GM23248 (cell line): ENCODE data around the gene SP9. TPM values are rescaled to one million over a fixed set of nuclear protein-coding genes. Genes with fewer than 3 reads are reported as not detected.

Experiments
- DNase-seq: peaks from one replicate; pipeline ENCODE4 v3.0.0-alpha.2; 2015
- H2AFZ ChIP-seq: fragments of 200-600 bp; sonication (generic); 2 replicates; pipeline ENCODE4 v1.6.1; 2016; ENCODE audit warnings: antibody characterized with exemption
- H3F3A ChIP-seq: fragments of 200-600 bp; sonication (generic); 2 replicates; pipeline ENCODE4 v1.6.1; 2016; ENCODE audit warnings: mild to moderate bottlenecking, antibody characterized with exemption, mixed run types; ENCODE audit not compliant: insufficient read depth
- H3K27ac ChIP-seq: fragments of 200-600 bp; sonication (generic); 2 replicates; pipeline ENCODE4 v1.5.1; 2016; ENCODE audit warnings: mild to moderate bottlenecking
- H3K27me3 ChIP-seq: fragments of 200-600 bp; sonication (generic); replicated peaks from 2 replicates; pipeline ENCODE4 v1.6.1; 2016; ENCODE audit warnings: mild to moderate bottlenecking; ENCODE audit not compliant: insufficient read depth
- H3K36me3 ChIP-seq: fragments of 200-600 bp; sonication (generic); 2 replicates; pipeline ENCODE4 v1.6.1; 2016; ENCODE audit warnings: low read depth, mild to moderate bottlenecking
- H3K4me1 ChIP-seq: fragments of 200-600 bp; sonication (generic); 2 replicates; pipeline ENCODE4 v1.6.1; 2016; ENCODE audit warnings: mild to moderate bottlenecking; ENCODE audit not compliant: insufficient read depth
- H3K4me2 ChIP-seq: fragments of 200-600 bp; sonication (generic); one replicate; pipeline ENCODE4 v1.6.1; 2016; ENCODE audit warnings: mild to moderate bottlenecking; ENCODE audit not compliant: unreplicated experiment
- H3K4me3 ChIP-seq: fragments of 200-600 bp; sonication (generic); 2 replicates; pipeline ENCODE4 v1.5.1; 2016; ENCODE audit warnings: mild to moderate bottlenecking
- H3K79me2 ChIP-seq: fragments of 200-600 bp; sonication (generic); 2 replicates; pipeline ENCODE4 v1.6.1; 2016; ENCODE audit warnings: mild to moderate bottlenecking; ENCODE audit not compliant: insufficient read depth
- H3K9ac ChIP-seq: fragments of 200-600 bp; sonication (generic); 2 replicates; pipeline ENCODE4 v1.6.1; 2016; ENCODE audit warnings: mild to moderate bottlenecking
- H3K9me2 ChIP-seq: fragments of 200-600 bp; sonication (generic); 2 replicates; pipeline ENCODE4 v1.6.1; 2016; ENCODE audit warnings: mixed run types, mild to moderate bottlenecking, moderate library complexity; ENCODE audit not compliant: insufficient read depth
- H3K9me3 ChIP-seq: fragments of 200-600 bp; sonication (generic); one replicate; pipeline ENCODE4 v1.6.1; 2017; ENCODE audit warnings: low read depth
- H4K20me1 ChIP-seq: fragments of 200-600 bp; sonication (generic); 2 replicates; pipeline ENCODE4 v1.6.0; 2016; ENCODE audit not compliant: insufficient read depth
- EZH2 ChIP-seq: fragments of 200-600 bp; sonication (generic); IDR thresholded peaks from 2 replicates; pipeline ENCODE4 v1.6.1; 2018; ENCODE audit warnings: antibody characterized with exemption, mild to moderate bottlenecking; ENCODE audit not compliant: insufficient read depth, poor library complexity, severe bottlenecking
- EZH2phosphoT487 ChIP-seq: fragments of 200-600 bp; sonication (generic); IDR thresholded peaks from 2 replicates; pipeline ENCODE4 v1.6.1; 2018; ENCODE audit warnings: antibody characterized with exemption, moderate library complexity, mild to moderate bottlenecking, low read depth; ENCODE audit not compliant: insufficient read depth
- WGBS, 2 experiments: methylation state at CpG; one replicate each; pipeline ENCODE4 v1.1.6; 2015 to 2017; ENCODE audit warnings: low lambda C conversion rate in 2 of 2, low coverage in 1 of 2; ENCODE audit errors: missing lambda C conversion rate in 2 of 2; 5-methylcytosine and 5-hydroxymethylcytosine counted together
- in situ Hi-C: fragments of 300-500 bp; cut with MboI; formaldehyde crosslinking; loops from 2 replicates; pipeline ENCODE4 v1.15.0; 2020
- polyA plus RNA-seq: library from polyadenylated mRNA; unstranded; fragments of >200 nt; fragmentation: Nextera tagmentation; extraction: Ambion mirVana; gene quantifications from 2 replicates; pipeline ENCODE4 v1.2.1, GENCODE V29; 2016
- total RNA-seq: library from RNA; depleted of rRNA; stranded (reverse); fragments of >200 nt; shearing (Covaris generic); gene quantifications from 2 replicates; pipeline ENCODE4 v1.2.3, GENCODE V29; 2014

SP9 gene
- total and polyA plus RNA-seq, 2 experiments from 2014 or later, result not detected

DNA sequence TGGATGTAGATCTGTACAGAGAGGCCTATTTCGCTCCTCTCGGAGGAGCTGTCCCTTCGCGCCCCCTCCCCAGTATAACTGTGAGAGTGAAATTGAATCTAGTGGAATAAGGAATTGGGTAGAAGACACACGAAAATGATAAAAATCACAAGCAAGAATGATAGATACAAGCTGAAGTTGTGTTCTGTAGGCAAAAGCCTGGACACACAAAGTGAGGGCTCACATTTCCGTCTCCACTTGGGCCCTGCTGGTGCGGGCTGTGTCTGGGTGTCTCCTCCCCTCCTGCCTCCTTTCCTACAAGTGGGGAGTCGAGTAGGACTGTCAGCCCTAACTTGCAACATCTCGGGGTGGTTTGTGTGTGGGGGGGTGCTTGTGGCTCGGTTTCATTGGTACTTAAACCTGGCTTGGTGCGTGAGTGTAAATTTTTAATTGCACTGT is 457 bp upstream of the SP9 start:
- Histone ChIP-seq H4K20me1 (no peaks in the 10 kb centered on the region), H3F3A (no peaks in the 10 kb centered on the region), H2AFZ (no peak overlapping the region), H3K36me3 (no peaks in the 10 kb centered on the region), H3K79me2 (no peaks in the 10 kb centered on the region), H3K9me2 (no peaks in the 10 kb centered on the region), H3K4me1 (no peaks in the 10 kb centered on the region), H3K4me2 (no peak overlapping the region), H3K27ac (no peak overlapping the region), H3K4me3 (no peak overlapping the region), H3K9ac (no peak overlapping the region), H3K9me3 (no peaks in the 10 kb centered on the region), H3K27me3 (peaks cover 38% of the 10 kb centered on the region)
- DNase-seq, result no peak
- WGBS, 2 experiments, result 79 to 81% methylated on average over 11 of the region's 11 CpGs
- in situ Hi-C loops, result loop anchor here (25.0 kb wide), 1 partner anchor 922 kb away; no protein-coding TSS in a partner anchor
- TF ChIP-seq EZH2phosphoT487, result no peak
- no peak for TF ChIP-seq EZH2

DNA sequence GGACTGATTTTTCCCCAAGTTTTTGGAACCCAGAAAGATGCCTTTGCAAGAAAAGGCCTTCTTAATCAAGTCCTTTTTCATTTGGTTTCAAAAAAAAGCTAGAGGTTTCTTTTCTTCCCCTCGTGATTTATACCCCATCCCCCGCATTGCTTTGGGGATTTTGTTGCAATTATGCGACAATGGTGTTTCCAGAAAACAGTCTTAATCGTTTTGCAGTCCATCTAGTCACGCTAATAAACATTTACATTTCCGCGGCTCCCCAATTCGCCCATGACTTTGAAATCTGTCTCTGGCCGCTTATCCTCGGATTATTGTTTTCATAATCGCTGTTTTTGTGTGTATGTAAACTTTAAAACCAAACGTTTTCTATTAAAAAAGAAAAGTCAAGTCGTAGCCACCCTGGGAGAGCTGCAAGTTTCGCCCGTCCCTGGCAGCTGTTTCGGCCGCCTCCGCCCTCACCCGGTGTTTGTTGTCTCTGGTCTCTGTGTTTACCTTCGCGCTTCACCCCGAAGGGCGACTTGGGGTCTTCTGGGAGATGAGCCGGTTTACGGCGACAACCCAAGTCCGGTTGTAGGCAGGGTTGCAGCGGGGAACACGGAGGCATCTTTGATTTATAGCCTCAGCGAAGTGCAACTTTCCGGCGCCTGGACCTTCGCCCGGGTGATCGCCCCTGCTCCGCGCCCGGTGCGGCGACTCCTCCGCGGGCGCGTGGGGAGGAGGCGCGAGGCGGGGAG is 667 bp downstream of the SP9 start:
- H2AFZ ChIP-seq, result peak overlapping the region; percentile 77
- no peaks in the 10 kb centered on the region for H3F3A ChIP-seq
- peak; percentile 53 for DNase-seq

DNA sequence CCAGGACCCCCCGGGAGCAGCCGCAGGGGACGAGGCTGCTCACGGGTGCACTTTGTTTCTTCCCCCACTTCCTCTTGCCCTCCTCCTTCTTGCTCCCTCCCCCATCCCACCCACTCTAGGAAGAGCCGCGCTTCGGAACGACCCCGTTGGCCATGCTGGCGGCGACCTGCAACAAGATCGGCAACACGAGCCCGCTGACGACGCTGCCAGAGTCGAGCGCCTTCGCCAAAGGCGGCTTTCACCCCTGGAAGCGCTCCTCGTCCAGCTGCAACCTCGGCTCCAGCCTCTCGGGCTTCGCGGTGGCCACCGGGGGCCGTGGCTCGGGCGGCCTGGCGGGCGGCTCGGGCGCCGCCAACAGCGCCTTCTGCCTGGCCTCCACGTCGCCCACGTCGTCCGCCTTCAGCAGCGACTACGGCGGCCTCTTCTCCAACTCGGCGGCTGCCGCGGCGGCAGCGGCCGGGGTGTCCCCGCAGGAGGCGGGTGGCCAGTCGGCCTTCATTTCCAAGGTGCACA is 1.3 kb downstream of the SP9 start:
- TF ChIP-seq EZH2phosphoT487 (no peak), EZH2 (no peak)
- H3K9ac ChIP-seq, result 0 out of 2 replicates have a peak overlapping the region, but pooled peaks have one; percentile 22
- DNase-seq, result peak; percentile 66
- no peaks in the 10 kb centered on the region for H3F3A ChIP-seq
- H3K27me3 ChIP-seq, result peaks cover 39% of the 10 kb centered on the region
- WGBS, 2 experiments, result 2 to 7% methylated on average over 35 of the region's 54 CpGs
- no peaks in the 10 kb centered on the region for H3K9me2 ChIP-seq
- no peaks in the 10 kb centered on the region for H3K36me3 ChIP-seq
- in situ Hi-C loops, result loop anchor here (25.0 kb wide), 1 partner anchor 924 kb away; no protein-coding TSS in a partner anchor
- no peak overlapping the region for H3K27ac ChIP-seq
- no peaks in the 10 kb centered on the region for H4K20me1 ChIP-seq
- H3K4me1 ChIP-seq, result no peaks in the 10 kb centered on the region
- peak overlapping the region; percentile 89 for H3K4me2 ChIP-seq
- peak overlapping the region; percentile 77 for H2AFZ ChIP-seq
- H3K4me3 ChIP-seq, result peak overlapping the region; percentile 74
- H3K79me2 ChIP-seq, result no peaks in the 10 kb centered on the region
- no peaks in the 10 kb centered on the region for H3K9me3 ChIP-seq

More for the DNA sequence above, 667 bp downstream of the SP9 start:
- Histone ChIP-seq H3K4me1 (no peaks in the 10 kb centered on the region), H3K9ac (peak overlapping the region; percentile 33; the same call in 1 of the 2 replicates), H3K4me3 (peak overlapping the region; percentile 74), H3K27ac (no peak overlapping the region), H3K36me3 (no peaks in the 10 kb centered on the region), H3K27me3 (peaks cover 39% of the 10 kb centered on the region), H3K9me2 (no peaks in the 10 kb centered on the region), H3K9me3 (no peaks in the 10 kb centered on the region), H4K20me1 (no peaks in the 10 kb centered on the region), H3K4me2 (peak overlapping the region; percentile 89), H3K79me2 (no peaks in the 10 kb centered on the region)
- TF ChIP-seq EZH2phosphoT487, result no peak
- peak; percentile 98 for TF ChIP-seq EZH2
- 1 to 3% methylated on average over 40 to 44 of the region's 47 CpGs for WGBS, 2 experiments
- in situ Hi-C loops, result loop anchor here (25.0 kb wide), 1 partner anchor 923 kb away; no protein-coding TSS in a partner anchor

DNA sequence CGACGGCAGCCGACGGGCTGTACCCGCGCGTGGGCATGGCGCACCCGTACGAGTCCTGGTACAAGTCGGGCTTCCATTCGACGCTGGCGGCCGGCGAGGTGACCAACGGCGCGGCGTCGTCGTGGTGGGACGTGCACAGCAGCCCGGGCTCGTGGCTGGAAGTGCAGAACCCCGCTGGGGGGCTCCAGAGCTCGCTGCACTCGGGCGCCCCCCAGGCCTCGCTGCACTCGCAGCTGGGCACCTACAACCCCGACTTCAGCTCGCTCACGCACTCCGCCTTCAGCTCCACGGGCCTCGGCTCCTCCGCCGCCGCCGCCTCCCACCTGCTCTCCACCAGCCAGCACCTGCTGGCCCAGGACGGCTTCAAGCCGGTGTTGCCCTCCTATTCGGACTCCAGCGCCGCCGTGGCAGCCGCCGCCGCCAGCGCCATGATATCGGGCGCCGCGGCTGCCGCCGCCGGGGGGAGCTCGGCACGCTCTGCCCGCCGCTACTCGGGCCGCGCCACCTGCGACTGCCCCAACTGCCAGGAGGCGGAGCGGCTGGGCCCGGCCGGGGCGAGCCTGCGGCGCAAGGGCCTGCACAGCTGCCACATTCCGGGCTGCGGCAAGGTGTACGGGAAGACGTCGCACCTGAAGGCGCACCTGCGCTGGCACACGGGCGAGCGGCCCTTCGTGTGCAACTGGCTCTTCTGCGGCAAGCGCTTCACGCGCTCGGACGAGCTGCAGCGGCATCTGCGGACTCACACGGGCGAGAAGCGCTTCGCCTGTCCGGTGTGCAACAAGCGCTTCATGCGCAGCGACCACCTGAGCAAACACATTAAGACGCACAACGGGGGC is 2.0 kb downstream of the SP9 start:
- H3K4me3 ChIP-seq, result peak overlapping the region; percentile 74
- peak overlapping the region; percentile 77 for H2AFZ ChIP-seq
- H4K20me1 ChIP-seq, result no peaks in the 10 kb centered on the region
- no peak overlapping the region for H3K27ac ChIP-seq
- in situ Hi-C loops, result loop anchor here (25.0 kb wide), 1 partner anchor 924 kb away; no protein-coding TSS in a partner anchor
- no peak overlapping the region for H3K9ac ChIP-seq
- 50 to 52% methylated on average over 93 to 95 of the region's 102 CpGs for WGBS, 2 experiments
- peak overlapping the region; percentile 17 for H3K4me2 ChIP-seq
- H3K36me3 ChIP-seq, result no peaks in the 10 kb centered on the region
- H3K79me2 ChIP-seq, result no peaks in the 10 kb centered on the region
- TF ChIP-seq EZH2 (no peak), EZH2phosphoT487 (no peak)
- H3K4me1 ChIP-seq, result no peaks in the 10 kb centered on the region
- no peaks in the 10 kb centered on the region for H3K9me2 ChIP-seq
- H3F3A ChIP-seq, result no peaks in the 10 kb centered on the region
- no peaks in the 10 kb centered on the region for H3K9me3 ChIP-seq
- no peak for DNase-seq
- peaks cover 34% of the 10 kb centered on the region for H3K27me3 ChIP-seq
